ENCODE measurements around the gene STARD5. TPM values are rescaled to one million over a fixed set of nuclear protein-coding genes. Genes with fewer than 3 reads are reported as not detected.

Gene STARD5
- total and polyA plus RNA-seq, 2 of the 4 experiments (the other 2 are of a cell fraction) = 5.0 to 22.8 TPM

DNA sequence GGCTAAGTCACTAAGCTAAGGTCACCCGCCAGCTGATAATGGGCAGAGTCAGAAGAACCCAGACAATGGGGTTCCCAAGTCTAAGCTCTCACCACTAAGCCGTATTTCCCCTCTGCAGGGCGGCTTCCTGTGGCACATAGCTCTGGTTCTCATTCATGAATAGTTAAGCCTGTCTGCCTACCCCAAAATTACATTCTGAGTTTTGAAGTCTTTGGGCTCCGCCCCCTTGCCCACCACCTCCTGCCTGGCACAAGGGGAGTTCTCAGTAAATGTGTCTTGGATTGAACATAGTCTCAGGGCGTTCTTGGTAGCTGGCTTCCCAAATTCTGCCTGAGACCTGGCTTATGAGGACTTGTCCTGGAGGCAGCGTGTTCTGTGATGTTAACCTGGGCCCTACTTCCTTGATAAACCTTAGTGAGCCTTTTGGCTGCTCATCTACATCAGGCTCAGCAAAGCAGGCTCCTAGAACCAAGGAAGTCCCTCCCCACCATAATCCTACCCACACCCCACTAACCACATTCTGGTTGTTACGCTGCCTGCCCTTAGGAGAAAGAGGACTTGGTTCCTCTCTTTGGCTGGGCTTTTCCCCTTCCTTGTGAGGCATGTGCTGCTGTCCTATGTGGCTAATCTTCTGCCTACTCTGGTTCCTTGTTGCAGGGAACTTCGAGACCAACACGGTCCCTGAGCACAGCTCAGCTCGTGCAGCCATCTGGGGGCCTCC, 54.9 kb downstream of the STARD5 start (continued):
- TF ChIP-seq MAZ (IDR thresholded peaks at IDR 0.05; ENCODE audit: borderline replicate concordance, low read depth, low read length) = no peak

DNA sequence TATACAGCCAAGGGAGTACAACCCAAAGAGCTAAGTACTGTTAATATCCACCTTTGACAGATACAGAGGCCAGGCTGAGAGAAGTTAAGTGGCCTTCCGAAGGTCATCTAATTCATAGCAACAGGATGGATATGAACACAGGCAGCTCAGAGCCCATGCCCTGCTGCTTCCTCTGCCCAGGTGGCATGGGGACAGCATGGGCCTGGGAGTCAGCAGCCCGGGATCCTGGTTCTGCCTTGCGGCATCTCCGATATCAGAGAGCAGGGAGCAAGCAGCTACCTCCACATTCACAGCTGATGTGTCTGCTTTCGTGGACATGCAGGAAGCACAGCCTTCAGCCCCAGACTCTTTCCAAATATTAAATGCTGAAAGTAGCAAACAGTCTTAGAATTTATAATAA, 55.6 kb downstream of the STARD5 start:
- Histone ChIP-seq H2BK120ac (ENCODE audit: low read depth, low read length) (no peak overlapping the region), H4K91ac (ENCODE audit: insufficient read depth, low read depth, low read length) (no peak overlapping the region), H4K20me1 (ENCODE audit: insufficient read depth, low read length) (no peaks in the 10 kb centered on the region), H2AFZ (replicated peaks; ENCODE audit: low read length, poor library complexity) (no peak overlapping the region), H3K9ac (ENCODE audit: low read depth, low read length) (no peak overlapping the region), H3K18ac (ENCODE audit: low read depth, low read length) (no peak overlapping the region), H4K8ac (ENCODE audit: low read depth in 2 of 2, low read length in 2 of 2) (no peak overlapping the region), H3K27ac (ENCODE audit: insufficient read depth, low read length) (no peak overlapping the region), H2AK5ac (ENCODE audit: low read depth, low read length) (no peak overlapping the region), H2BK5ac (ENCODE audit: low read depth, low read length, poor library complexity, severe bottlenecking) (no peak overlapping the region), H2AK9ac (replicated peaks; ENCODE audit: low read depth, low read length, poor library complexity) (no peak overlapping the region), H3K79me1 (ENCODE audit: low read depth in 1 of 2, low read length in 2 of 2) (no peaks in the 10 kb centered on the region), H3K23ac (ENCODE audit: low read depth, low read length) (no peak overlapping the region), H4K5ac (ENCODE audit: low read depth, low read length) (no peak overlapping the region), H3K27me3 (ENCODE audit: control insufficient read depth, insufficient read depth, low read length) (no peaks in the 10 kb centered on the region), H3K9me1 (ENCODE audit: insufficient read depth, low read length) (peaks cover 6% of the 10 kb centered on the region; the same call in 1 of the 2 replicates), H3K36me3 (ENCODE audit: control insufficient read depth, insufficient read depth, low read length) (peaks cover 7% of the 10 kb centered on the region; the same call in 1 of the 2 replicates), H3K4me2 (ENCODE audit: low read depth, low read length) (no peak overlapping the region), H3K9me3 (ENCODE audit: control insufficient read depth, insufficient read depth, low read length) (no peaks in the 10 kb centered on the region), H3K4ac (ENCODE audit: low read depth, low read length) (no peak overlapping the region), H3K4me1 (ENCODE audit: control insufficient read depth, insufficient read depth, low read length) (peaks cover 7% of the 10 kb centered on the region), H3K14ac (replicated peaks; ENCODE audit: low read depth, low read length) (no peak overlapping the region), H2BK15ac (ENCODE audit: low read depth, low read length) (no peak overlapping the region), H3K4me3 (ENCODE audit: insufficient read depth, low read depth, low read length) (no peak overlapping the region), H2BK20ac (ENCODE audit: low read depth, low read length) (no peak overlapping the region), H3K56ac (ENCODE audit: extremely low read depth, insufficient read depth, low read length) (no peak overlapping the region)
- CTCF ChIA-PET = interaction anchor here (7.3 kb wide), 1 partner anchor 113 kb away, joined by 117 read pairs; no protein-coding TSS in a partner anchor
- ATAC-seq (ENCODE audit: low read depth) (no peak), DNase-seq (no peak)
- BruUV-seq (replicated peaks) = no TSS peak
- POLR2A ChIA-PET (ENCODE audit: unreplicated experiment) = no interaction called here
- in situ Hi-C loops (cut with MboI; ENCODE audit: low sequenced_read_pairs) (loop anchor here (5.0 to 10.0 kb wide), 3 partner anchors 111 to 274 kb away; no protein-coding TSS in a partner anchor), dilution Hi-C loops (cut with HindIII; ENCODE audit: low sequenced_read_pairs, unreplicated experiment) (no loop called here), intact Hi-C loops (cut with micrococcal nuclease) (no loop called here)
- TF ChIP-seq MAFK (IDR thresholded peaks at IDR 0.05; ENCODE audit: low read depth, low read length) (no peak), RCOR1 (IDR thresholded peaks at IDR 0.05; ENCODE audit: insufficient replicate concordance, low read length) (no peak), MAZ (IDR thresholded peaks at IDR 0.05; ENCODE audit: borderline replicate concordance, low read depth, low read length) (no peak), RAD21 (IDR thresholded peaks at IDR 0.05; ENCODE audit: low read length) (no peak), BHLHE40 (IDR thresholded peaks at IDR 0.05; ENCODE audit: low read depth, low read length) (no peak), CEBPB (IDR thresholded peaks at IDR 0.05; ENCODE audit: low read depth, low read length) (no peak), CHD1 (IDR thresholded peaks at IDR 0.05; ENCODE audit: low read depth, low read length) (no peak), NFE2L2 (IDR thresholded peaks at IDR 0.05; ENCODE audit: low read depth, low read length) (no peak), MXI1 (IDR thresholded peaks at IDR 0.05; ENCODE audit: borderline replicate concordance, low read depth, low read length) (no peak), ELK1 (IDR thresholded peaks at IDR 0.05; ENCODE audit: borderline replicate concordance, low read depth, low read length) (no peak)
- TF ChIP-seq, protein P1, sequence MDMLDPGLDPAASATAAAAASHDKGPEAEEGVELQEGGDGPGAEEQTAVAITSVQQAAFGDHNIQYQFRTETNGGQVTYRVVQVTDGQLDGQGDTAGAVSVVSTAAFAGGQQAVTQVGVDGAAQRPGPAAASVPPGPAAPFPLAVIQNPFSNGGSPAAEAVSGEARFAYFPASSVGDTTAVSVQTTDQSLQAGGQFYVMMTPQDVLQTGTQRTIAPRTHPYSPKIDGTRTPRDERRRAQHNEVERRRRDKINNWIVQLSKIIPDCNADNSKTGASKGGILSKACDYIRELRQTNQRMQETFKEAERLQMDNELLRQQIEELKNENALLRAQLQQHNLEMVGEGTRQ (IDR thresholded peaks at IDR 0.05; ENCODE audit: low read depth, low read length) = no peak
- no CpG with 5 or more reads among the region's 5 CpGs for WGBS, 2 experiments (ENCODE audit: extremely low coverage in 2 of 2, insufficient read length in 1 of 2)

All from IMR-90 (cell line).